Thyroid gland (tissue), 4 donors: Measurements from ENCODE around the gene NETO2. TPM values are rescaled to one million over a fixed set of nuclear protein-coding genes. Genes with fewer than 3 reads are reported as not detected.
"Not testable (repeated sequence)": the region's sequence is repeated elsewhere in the genome, so short reads cannot be mapped to it uniquely, and the experiment has no call there.

Source experiments
- DNase-seq, 2 donors: peaks; one replicate each; pipeline ENCODE4 v3.0.0-alpha.2; 2019
- H3K27ac ChIP-seq, 3 donors: fragments of 200-600 bp; sonication (generic); 1 replicate in 2 of 3; 2 replicates in 1 of 3; pipeline ENCODE4 v1.5.1; 2016 to 2019; ENCODE audit warnings: mild to moderate bottlenecking in 1 of 3, moderate library complexity in 1 of 3
- H3K27me3 ChIP-seq: fragments of 200-600 bp; sonication (generic); one replicate; pipeline ENCODE4 v1.5.1; 2019
- H3K36me3 ChIP-seq, 2 donors: fragments of 200-600 bp; sonication (generic); one replicate each; pipeline ENCODE4 v1.5.1; 2016 to 2019
- H3K4me1 ChIP-seq, 2 donors: fragments of 200-600 bp; sonication (generic); one replicate each; pipeline ENCODE4 v1.5.1; 2017 to 2019
- H3K4me3 ChIP-seq, 3 donors: fragments of 200-600 bp; sonication (generic); replicated peaks in 1 of 3; 1 replicate in 2 of 3; 2 replicates in 1 of 3; pipeline ENCODE4 v1.5.1; 2016; ENCODE audit warnings: mild to moderate bottlenecking in 1 of 3
- H3K9me3 ChIP-seq: fragments of 200-600 bp; sonication (generic); one replicate; pipeline ENCODE4 v1.5.1; 2017
- CTCF ChIP-seq, 6 experiments: fragments of 200-600 bp in 3 of 6; fragments of 450-650 bp in 3 of 6; sonication (generic) in 3 of 6; IDR thresholded peaks; one replicate each; pipeline ENCODE4 v1.5.1; 2016 to 2019; ENCODE audit warnings: antibody characterized with exemption in 6 of 6, mild to moderate bottlenecking in 2 of 6, inconsistent platforms in 1 of 6, moderate library complexity in 1 of 6
- POLR2A ChIP-seq, 2 donors: fragments of 450-650 bp; IDR thresholded peaks; one replicate each; pipeline ENCODE4 v1.6.1; 2017; ENCODE audit warnings: antibody characterized with exemption in 2 of 2, mild to moderate bottlenecking in 2 of 2, moderate library complexity in 1 of 2
- WGBS, 2 donors: methylation state at CpG; one replicate each; pipeline ENCODE4 v1.1.5; 2017; 5-methylcytosine and 5-hydroxymethylcytosine counted together
- intact Hi-C: fragments of 100-400 bp; cut with DNase I; formaldehyde crosslinking; loops from one replicate; pipeline ENCODE4 v1.15.1; 2023
- total RNA-seq, 4 donors: library from RNA; depleted of rRNA; stranded (reverse); fragments of >200 nt; gene quantifications; one replicate each; pipeline ENCODE4 v1.2.3, GENCODE V29; 2016

NETO2 gene
- total RNA-seq, 4 donors from 2014 or later = 5.4 to 10.1 (median 6.7) TPM

- Histone ChIP-seq H3K4me3 (no peak overlapping the region), H3K9me3 (no peaks in the 10 kb centered on the region), H3K36me3 (no peaks in the 10 kb centered on the region), H3K4me1 (no peaks in the 10 kb centered on the region), H3K27ac (no peak overlapping the region), H3K27me3 (no peaks in the 10 kb centered on the region)
- WGBS, 2 donors = 95 to 96% methylated on average over 4 of the region's 4 CpGs
- no peak for DNase-seq
- intact Hi-C loops = no loop called here
- TF ChIP-seq CTCF (IDR thresholded peaks at IDR 0.05) (no peak), POLR2A (IDR thresholded peaks at IDR 0.05) (no peak)
Measured at GRCh38 chr16:47064775-47065174, 79.0 kb downstream of the NETO2 start.

- Histone ChIP-seq H3K27me3 (no peaks in the 10 kb centered on the region), H3K4me3 (no peak overlapping the region), H3K9me3 (no peaks in the 10 kb centered on the region), H3K36me3 (no peaks in the 10 kb centered on the region), H3K4me1 (no peaks in the 10 kb centered on the region), H3K27ac (no peak overlapping the region)
- no peak for TF ChIP-seq CTCF (IDR thresholded peaks at IDR 0.05)
- no peak for DNase-seq
- intact Hi-C loops = no loop called here
- 93 to 95% methylated on average over 6 to 7 of the region's 7 CpGs for WGBS, 2 donors
Measured at GRCh38 chr16:47063011-47063724, 80.6 kb downstream of the NETO2 start.

GRCh38 chr16:47061204-47061603 lies 82.5 kb downstream of the NETO2 start:
- Histone ChIP-seq H3K4me1 (no peaks in the 10 kb centered on the region), H3K36me3 (no peaks in the 10 kb centered on the region), H3K4me3 (no peak overlapping the region), H3K27me3 (no peaks in the 10 kb centered on the region), H3K27ac (no peak overlapping the region), H3K9me3 (no peaks in the 10 kb centered on the region)
- 87 to 91% methylated on average over 12 of the region's 12 CpGs for WGBS, 2 donors
- TF ChIP-seq CTCF (IDR thresholded peaks at IDR 0.05) (no peak), POLR2A (IDR thresholded peaks at IDR 0.05) (no peak)
- intact Hi-C loops = no loop called here
- DNase-seq = no peak

GRCh38 chr16:47060596-47060995 lies 83.1 kb downstream of the NETO2 start:
- Histone ChIP-seq H3K9me3 (no peaks in the 10 kb centered on the region), H3K4me3 (no peak overlapping the region), H3K4me1 (no peaks in the 10 kb centered on the region), H3K36me3 (no peaks in the 10 kb centered on the region), H3K27me3 (no peaks in the 10 kb centered on the region), H3K27ac (no peak overlapping the region)
- 94 to 100% methylated on average over 3 of the region's 3 CpGs for WGBS, 2 donors
- TF ChIP-seq CTCF (IDR thresholded peaks at IDR 0.05) = no peak
- no peak for TF ChIP-seq POLR2A (IDR thresholded peaks at IDR 0.05)
- no peak for DNase-seq
- intact Hi-C loops = no loop called here

- WGBS, 2 donors = 92 to 95% methylated on average over 7 of the region's 7 CpGs
- H3K27me3 ChIP-seq = no peaks in the 10 kb centered on the region
- no peak for TF ChIP-seq CTCF (IDR thresholded peaks at IDR 0.05)
- TF ChIP-seq POLR2A (IDR thresholded peaks at IDR 0.05) = no peak
- H3K27ac ChIP-seq = no peak overlapping the region
- intact Hi-C loops = no loop called here
- H3K36me3 ChIP-seq = no peaks in the 10 kb centered on the region
- H3K9me3 ChIP-seq = no peaks in the 10 kb centered on the region
- H3K4me3 ChIP-seq = no peak overlapping the region
- no peak for DNase-seq
- no peaks in the 10 kb centered on the region for H3K4me1 ChIP-seq
Measured at GRCh38 chr16:47059991-47060390, 83.8 kb downstream of the NETO2 start.

GRCh38 chr16:47059130-47059529 lies 84.6 kb downstream of the NETO2 start:
- H3K4me3 ChIP-seq, H3K9me3 ChIP-seq, H3K27me3 ChIP-seq, DNase-seq, H3K36me3 ChIP-seq, H3K27ac ChIP-seq, H3K4me1 ChIP-seq, intact Hi-C loops: not testable (repeated sequence)
- 81 to 87% methylated on average over 2 of the region's 2 CpGs for WGBS, 2 donors
